MM.1S (cell line): ENCODE measurements around the gene TACC2.

Experiments
- CTCF ChIP-seq: fragments of 300-600 bp; sonication (generic); IDR thresholded peaks from 2 replicates; pipeline ENCODE4 v1.5.1; 2016; ENCODE audit warnings: antibody characterized with exemption, low read length, mixed read lengths
- EZH2 ChIP-seq: fragments of 300-600 bp; sonication (generic); optimal IDR thresholded peaks from 2 replicates; pipeline ENCODE3; 2017; ENCODE audit warnings: low read depth, mild to moderate bottlenecking, antibody characterized with exemption, low read length, mixed read lengths
- EZH2phosphoT487 ChIP-seq: fragments of 300-600 bp; sonication (generic); IDR thresholded peaks from 2 replicates; pipeline ENCODE4 v1.6.1; 2018; ENCODE audit warnings: antibody characterized with exemption, low read length

GRCh38 chr10:122201401-122201800 lies 212.4 kb downstream of the TACC2 start:
- TF ChIP-seq CTCF (no peak), EZH2 (no peak), EZH2phosphoT487 (no peak)
